K562 (cell line): ENCODE measurements around the gene SASH3. TPM values are rescaled to one million over a fixed set of nuclear protein-coding genes. Genes with fewer than 3 reads are reported as not detected.

Source experiments
- ATAC-seq: fragments of 200-7000 bp; cut with Tn5 transposase; 3 replicates; pipeline ENCODE4 v1.9.1; 2020; ENCODE audit warnings: moderate library complexity
- BruUV-seq: library from RNA; stranded (reverse); fragments of 400-500 nt; replicated peaks from 2 replicates; lab custom pipeline; 2021; lab: Mats Ljungman, UMichigan
- CTCF ChIA-PET: fragments of 300-600 bp; formaldehyde crosslinking; extraction: SDS; loops from one replicate; lab custom pipeline; 2021; ENCODE audit warnings: low intra/inter-chr PET ratio; lab: Yijun Ruan, JAX
- POLR2A ChIA-PET: fragments of 300-600, 350-650 bp; sonication (Branson Sonifier 250); formaldehyde crosslinking; extraction: SDS; loops from one replicate; lab custom pipeline; 2021; ENCODE audit warnings: antibody characterized with exemption, inconsistent platforms; lab: Yijun Ruan, JAX
- DNase-seq, 4 experiments: peaks; one replicate each; pipeline versions ENCODE4 v3.0.0 to v3.0.0-alpha.2; 2011 to 2018; ENCODE audit warnings: low spot score in 3 of 4, mixed read lengths in 3 of 4; ENCODE audit errors: extremely low read depth in 1 of 4
- FAIRE-seq: peaks from 2 replicates; lab custom pipeline; 2011; peaks lifted over from hg19 to GRCh38; lab: Jason Lieb, UNC
- H2AFZ ChIP-seq: 2 replicates; pipeline ENCODE4 v1.6.0; 2011; ENCODE audit warnings: low read depth, low read length, control low read depth, inconsistent platforms
- H3K27ac ChIP-seq: fragments of 200-600 bp; 3 replicates; pipeline ENCODE4 v1.8.0; 2011; ENCODE audit warnings: low read depth, mild to moderate bottlenecking, control low read depth, inconsistent platforms, low read length, moderate library complexity, mixed read lengths; ENCODE audit errors: extremely low read depth
- H3K27me3 ChIP-seq, 2 experiments: fragments of 300-600 bp in 1 of 2; 2 replicates in 1 of 2; 3 replicates in 1 of 2; pipeline versions ENCODE4 v1.6.0 to v1.8.0; 2011; ENCODE audit warnings: inconsistent platforms in 2 of 2, low read length in 2 of 2, mild to moderate bottlenecking in 1 of 2, mixed read lengths in 1 of 2, moderate library complexity in 1 of 2; ENCODE audit not compliant: control insufficient read depth in 2 of 2, insufficient read depth in 2 of 2
- H3K36me3 ChIP-seq: fragments of 300-600 bp; 3 replicates; pipeline ENCODE4 v1.8.0; 2011; ENCODE audit warnings: mild to moderate bottlenecking, low read length, inconsistent platforms; ENCODE audit not compliant: control insufficient read depth, insufficient read depth
- H3K4me1 ChIP-seq, 2 experiments: fragments of 200-600 bp in 1 of 2; replicated peaks in 1 of 2; 2 replicates in 1 of 2; 3 replicates in 1 of 2; pipeline versions ENCODE4 v1.5.1 to v1.8.0; 2011; ENCODE audit warnings: inconsistent platforms in 2 of 2, low read length in 2 of 2, mild to moderate bottlenecking in 1 of 2, mixed read lengths in 1 of 2, moderate library complexity in 1 of 2; ENCODE audit not compliant: control insufficient read depth in 2 of 2, insufficient read depth in 2 of 2
- H3K4me2 ChIP-seq: 2 replicates; pipeline ENCODE4 v1.6.1; 2011; ENCODE audit warnings: low read length, control low read depth, inconsistent platforms, mixed read lengths; ENCODE audit not compliant: insufficient read depth
- H3K4me3 ChIP-seq: fragments of 200-600 bp; sonication (generic), shearing (Covaris generic); 2 replicates; pipeline ENCODE4 v1.5.1; 2016; ENCODE audit warnings: control low read depth, inconsistent platforms
- H3K79me2 ChIP-seq: fragments of 200-600 bp; 3 replicates; pipeline ENCODE4 v1.8.0; 2011; ENCODE audit warnings: low read length, inconsistent platforms; ENCODE audit not compliant: control insufficient read depth, insufficient read depth
- H3K9ac ChIP-seq, 2 experiments: 2 replicates each; pipeline versions ENCODE4 v1.6.0 to v1.6.1; 2011; ENCODE audit warnings: low read depth in 2 of 2, low read length in 2 of 2, control low read depth in 1 of 2, inconsistent platforms in 1 of 2, mild to moderate bottlenecking in 1 of 2, mixed read lengths in 1 of 2; ENCODE audit not compliant: insufficient read depth in 1 of 2
- H3K9me1 ChIP-seq: one replicate; pipeline ENCODE4 v1.6.0; 2011; ENCODE audit warnings: inconsistent platforms, mild to moderate bottlenecking, low read length, moderate library complexity; ENCODE audit not compliant: control insufficient read depth, insufficient read depth
- H3K9me3 ChIP-seq: replicated peaks from 2 replicates; pipeline ENCODE4 v1.5.1; 2011; ENCODE audit warnings: low read depth, low read length, inconsistent platforms; ENCODE audit not compliant: control insufficient read depth, insufficient read depth
- H4K20me1 ChIP-seq: replicated peaks from 2 replicates; pipeline ENCODE4 v1.6.1; 2011; ENCODE audit warnings: low read length, inconsistent platforms, mixed read lengths; ENCODE audit not compliant: control insufficient read depth, insufficient read depth
- CHAMP1 ChIP-seq: fragments of 450-650 bp; IDR thresholded peaks from 2 replicates; pipeline ENCODE4 v1.6.1; 2016; ENCODE audit warnings: mild to moderate bottlenecking
- DMBX1 ChIP-seq: fragments of 250-450 bp; sonication (Bioruptor Pico); IDR thresholded peaks from 2 replicates; pipeline ENCODE4 v1.8.0; 2022; ENCODE audit warnings: inconsistent platforms, mild to moderate bottlenecking, moderate library complexity, borderline replicate concordance
- ESRRB ChIP-seq: fragments of 250-450 bp; sonication (Bioruptor Pico); IDR thresholded peaks from 2 replicates; pipeline ENCODE4 v1.5.0; 2020; ENCODE audit warnings: mild to moderate bottlenecking, moderate library complexity, borderline replicate concordance
- MAZ ChIP-seq, 2 experiments: fragments of 450-650 bp in 1 of 2; sonication (generic) in 1 of 2; formaldehyde crosslinking; IDR thresholded peaks in 1 of 2; conservative IDR thresholded peaks in 1 of 2; 2 replicates each; pipeline versions ENCODE4 v1.4.0 to v1.5.0; 2020; ENCODE audit warnings: mild to moderate bottlenecking in 1 of 2, missing genetic modification reagents in 1 of 2
- ZNF444 ChIP-seq: fragments of 250-450 bp; sonication (Bioruptor Pico); IDR thresholded peaks from 2 replicates; pipeline ENCODE4 v1.4.0; 2020; ENCODE audit warnings: mild to moderate bottlenecking, moderate library complexity
- WGBS: fragments of 100-300 bp; shearing (Covaris generic); methylation state at CpG from one replicate; pipeline ENCODE4 v1.1.6; 2016; ENCODE audit warnings: low coverage, mixed read lengths; ENCODE audit not compliant: insufficient coverage; ENCODE audit errors: missing lambda C conversion rate; 5-methylcytosine and 5-hydroxymethylcytosine counted together
- in situ Hi-C: fragments of 300-500 bp; cut with MboI; formaldehyde crosslinking; loops from 4 replicates; pipeline ENCODE4 v1.15.0; 2018; ENCODE audit warnings: inconsistent platforms, mixed read lengths
- intact Hi-C: fragments of 100-400 bp; cut with micrococcal nuclease; formaldehyde crosslinking; loops from 2 replicates; pipeline ENCODE4 v1.14.2; 2022
- polyA plus RNA-seq, 8 experiments: library from polyadenylated mRNA; depleted of rRNA in 4 of 8; stranded (reverse) in 5 of 8; unstranded in 3 of 8; fragments of >200 nt; fragmentation: Nextera tagmentation in 2 of 8; fragmentation: Illumina TruSeq in 1 of 8; extraction: Ambion mirVana in 2 of 8; extraction: Trizol in 1 of 8; gene quantifications; 2 replicates each; pipeline versions ENCODE4 v1.2.1 to v1.2.3, GENCODE V29; 2011 to 2014; ENCODE audit warnings: inconsistent platforms in 1 of 8, missing spikeins in 1 of 8
- total RNA-seq, 7 experiments: library from RNA; depleted of rRNA in 6 of 7; stranded (reverse); fragments of >200 nt in 6 of 7; fragmentation: Illumina TruSeq in 2 of 7; extraction: Trizol in 2 of 7; gene quantifications; 2 replicates each; pipeline versions ENCODE4 v1.2.1 to v1.2.3, GENCODE V29; 2011 to 2021; ENCODE audit warnings: low replicate concordance in 1 of 7

SASH3 gene
- total and polyA plus RNA-seq, 9 of the 15 experiments (the other 6 are each of a cell fraction or from before 2014, with no cell fraction given), result 0.03 to 0.72 (median 0.08) TPM

DNA sequence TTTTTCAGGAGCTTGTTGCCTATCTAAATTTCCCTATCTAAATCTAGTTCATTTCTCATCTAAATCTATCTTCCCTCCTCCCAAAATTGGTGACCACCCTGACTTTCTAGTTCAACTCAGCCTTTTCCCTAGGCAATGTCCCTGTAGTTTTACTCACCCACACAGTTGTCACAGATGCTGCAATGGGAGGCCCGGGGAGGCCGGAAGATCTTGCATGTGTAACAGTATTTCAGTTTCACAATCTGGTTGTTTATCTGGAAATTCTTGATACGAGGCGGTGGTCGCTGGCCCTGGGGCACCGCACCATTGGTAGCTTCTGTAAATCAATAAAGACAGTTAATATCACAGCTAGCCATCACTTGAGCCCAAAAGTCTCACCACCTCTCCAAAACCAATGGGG, 43.8 kb downstream of the SASH3 start:
- ChIA-PET POLR2A (interaction anchor here (0.6 kb wide), 1 partner anchor 17 kb away, joined by 3 read pairs; no protein-coding TSS in a partner anchor), CTCF (interaction anchor here (0.7 to 1.7 kb wide), 2 partner anchors 217 to 231 kb away, joined by 3 to 4 read pairs; no protein-coding TSS in a partner anchor)
- in situ Hi-C loops, result loop anchor here (10.0 kb wide), 1 partner anchor 219 kb away; no protein-coding TSS in a partner anchor
- Histone ChIP-seq H3K9ac (no peak overlapping the region), H3K36me3 (peaks cover 22% of the 10 kb centered on the region), H2AFZ (no peak overlapping the region), H4K20me1 (no peaks in the 10 kb centered on the region), H3K4me3 (no peak overlapping the region), H3K4me2 (no peak overlapping the region), H3K27me3 (no peaks in the 10 kb centered on the region), H3K27ac (no peak overlapping the region), H3K79me2 (no peaks in the 10 kb centered on the region), H3K4me1 (0 out of 5 replicates have a peak, but pooled peaks cover 0 to 2% of the 10 kb centered on the region in 2 experiments), H3K9me1 (no peaks in the 10 kb centered on the region), H3K9me3 (no peaks in the 10 kb centered on the region)
- FAIRE-seq (no peak), ATAC-seq (no peak), DNase-seq (no peak)
- intact Hi-C loops, result loop anchor here (1.0 to 5.0 kb wide), 3 partner anchors 65 to 216 kb away; no protein-coding TSS in a partner anchor
- TF ChIP-seq ZNF444 (CRISPR knock-in tag), result no peak
- TF ChIP-seq DMBX1 (CRISPR knock-in tag), result no peak
- TF ChIP-seq ESRRB (CRISPR knock-in tag), result no peak
- no peak for TF ChIP-seq MAZ (CRISPR knock-in tag; conservative IDR thresholded peaks at IDR 0.05 in 1 of 2, IDR thresholded peaks at IDR 0.05 in 1 of 2)
- no peak for TF ChIP-seq CHAMP1
- BruUV-seq, result no TSS peak
- WGBS, result 78% methylated on average over 5 of the region's 6 CpGs
